ENCODE results near the gene FBXW7. TPM values are rescaled to one million over a fixed set of nuclear protein-coding genes. Genes with fewer than 3 reads are reported as not detected.

Gene FBXW7
- total and polyA plus RNA-seq, 2 of the 8 experiments (the other 6 are each of a cell fraction or from before 2014, with no cell fraction given): 6.0 to 26.7 TPM

GRCh38 chr4:152528060-152528459 lies 7.8 kb downstream of the FBXW7 start:
- FAIRE-seq: no peak
- POLR2A ChIA-PET (ENCODE audit: partially characterized antibody): interaction anchor here (5.5 kb wide), 1 partner anchor 7 kb away, joined by 28 read pairs; the partner anchor contains the start of gene FBXW7
- TF ChIP-seq SP2 (IDR thresholded peaks at IDR 0.05; ENCODE audit: low read length) (no peak), CTCF (IDR thresholded peaks at IDR 0.05; ENCODE audit: control extremely low read depth in 1 of 3, insufficient read depth in 1 of 3, low read depth in 1 of 3, low read length in 3 of 3) (no peak), CBX5 (IDR thresholded peaks at IDR 0.05; ENCODE audit: low read depth, low read length) (no peak), SP1 (IDR thresholded peaks at IDR 0.05; ENCODE audit: low read depth, low read length) (no peak), RBBP5 (IDR thresholded peaks at IDR 0.05; ENCODE audit: borderline replicate concordance, low read depth, low read length) (no peak), PHF8 (conservative IDR thresholded peaks at IDR 0.05; ENCODE audit: low read depth, low read length) (no peak), POU5F1 (IDR thresholded peaks at IDR 0.05; ENCODE audit: low read depth, low read length) (no peak), TAF1 (IDR thresholded peaks at IDR 0.05; ENCODE audit: low read depth, low read length) (no peak), CTBP2 (IDR thresholded peaks at IDR 0.05; ENCODE audit: borderline replicate concordance, insufficient read depth, insufficient read length, low read length) (no peak), HDAC2 (IDR thresholded peaks at IDR 0.05; ENCODE audit: borderline replicate concordance in 1 of 2, low read depth in 2 of 2, low read length in 2 of 2) (no peak), TAF7 (optimal IDR thresholded peaks at IDR 0.05; ENCODE audit: borderline replicate concordance, low read depth, low read length) (no peak)

More at GRCh38 chr4:152528060-152528459, 7.8 kb downstream of the FBXW7 start:
- Histone ChIP-seq H3K14ac (ENCODE audit: insufficient read length) (no peak overlapping the region), H2AK5ac (ENCODE audit: low read depth, low read length) (no peak overlapping the region), H3K23ac (ENCODE audit: insufficient read length) (no peak overlapping the region), H3K79me2 (ENCODE audit: control insufficient read depth in 1 of 2, insufficient read depth in 2 of 2, low read length in 2 of 2) (peaks cover 0 to 95% of the 10 kb centered on the region in 2 experiments; a peak in 3 of 4 replicates), H2BK5ac (ENCODE audit: low read depth, low read length) (no peak overlapping the region), H4K91ac (replicated peaks; ENCODE audit: insufficient read length, low read length) (no peak overlapping the region), H2BK12ac (ENCODE audit: low read depth, low read length) (no peak overlapping the region), H2BK120ac (replicated peaks; ENCODE audit: low read depth, low read length) (no peak overlapping the region), H3K4ac (replicated peaks; ENCODE audit: insufficient read length, low read depth, low read length) (no peak overlapping the region), H3K4me3 (ENCODE audit: extremely low read depth in 1 of 4, insufficient read depth in 2 of 4, low read depth in 3 of 4, low read length in 4 of 4) (no peak overlapping the region), H3K18ac (ENCODE audit: extremely low read depth, low read length) (no peak overlapping the region), H2BK20ac (ENCODE audit: low read length) (no peak overlapping the region), H3K36me3 (ENCODE audit: control insufficient read depth in 2 of 4, insufficient read depth in 4 of 4, low read length in 3 of 4) (peaks cover 0 to 3% (median 0%) of the 10 kb centered on the region in 4 experiments; a peak in 1 of 8 replicates), H3K4me1 (replicated peaks in 1 of 4; ENCODE audit: control insufficient read depth in 3 of 4, insufficient read depth in 4 of 4, low read length in 3 of 4) (no peaks in the 10 kb centered on the region; a peak in 1 of 7 replicates), H2AFZ (ENCODE audit: low read length) (no peak overlapping the region), H4K20me1 (replicated peaks in 1 of 2; ENCODE audit: control insufficient read depth in 1 of 2, insufficient read depth in 2 of 2, low read length in 2 of 2) (peaks cover 0 to 4% of the 10 kb centered on the region in 2 experiments), H3K9ac (replicated peaks in 1 of 4; ENCODE audit: extremely low read depth in 1 of 4, low read depth in 3 of 4, low read length in 3 of 4) (no peak overlapping the region; a peak in 1 of 7 replicates), H3K27ac (ENCODE audit: low read depth, low read length) (no peak overlapping the region), H4K5ac (ENCODE audit: insufficient read length, low read depth, low read length) (no peak overlapping the region), H4K8ac (ENCODE audit: extremely low read depth, insufficient read depth, low read length) (no peak overlapping the region), H3K56ac (replicated peaks; ENCODE audit: insufficient read length, low read depth, low read length) (no peak overlapping the region), H3K4me2 (ENCODE audit: insufficient read depth in 1 of 2, low read depth in 2 of 2, low read length in 2 of 2) (no peak overlapping the region), H3K9me3 (ENCODE audit: insufficient read depth in 2 of 2, low read depth in 1 of 2, low read length in 1 of 2) (no peaks in the 10 kb centered on the region), H3K27me3 (replicated peaks in 1 of 4; ENCODE audit: control insufficient read depth in 3 of 4, extremely low read depth in 1 of 4, insufficient read depth in 3 of 4, low read length in 3 of 4) (no peaks in the 10 kb centered on the region), H2BK15ac (ENCODE audit: low read length) (no peak overlapping the region), H3K23me2 (ENCODE audit: low read depth, low read length) (no peaks in the 10 kb centered on the region), H3K79me1 (ENCODE audit: low read depth, low read length) (no peaks in the 10 kb centered on the region)
- WGBS, 2 experiments (ENCODE audit: extremely low coverage in 1 of 2, insufficient coverage in 1 of 2, insufficient read length in 1 of 2, insufficient replicate concordance in 2 of 2, low coverage in 1 of 2, low lambda C conversion rate in 2 of 2, missing lambda C conversion rate in 1 of 2): 78% methylated on average over 2 of the region's 2 CpGs; no CpG with 5 or more reads in 1 of the 2 experiments
- no peak for DNase-seq (ENCODE audit: low read depth in 1 of 2, low spot score in 2 of 2)
- CTCF ChIA-PET (ENCODE audit: partially characterized antibody): no interaction called here
